NOMO-1 (cell line): Measurements from ENCODE around the gene ECE1.

Source experiments
- DNase-seq, 2 experiments: peaks; one replicate each; lab custom pipeline; 2025; ENCODE audit not compliant: unreplicated experiment in 2 of 2; lab: John Stamatoyannopoulos, UW

Gene ECE1

GRCh38 chr1:21289700-21290545, at the start of gene ECE1:
ECE1 (minus strand) TSS chr1:21290463; CDS start chr1:21290414, 49 bp downstream.
- peak in 1 of 2 experiments; percentile 21 for DNase-seq

DNA sequence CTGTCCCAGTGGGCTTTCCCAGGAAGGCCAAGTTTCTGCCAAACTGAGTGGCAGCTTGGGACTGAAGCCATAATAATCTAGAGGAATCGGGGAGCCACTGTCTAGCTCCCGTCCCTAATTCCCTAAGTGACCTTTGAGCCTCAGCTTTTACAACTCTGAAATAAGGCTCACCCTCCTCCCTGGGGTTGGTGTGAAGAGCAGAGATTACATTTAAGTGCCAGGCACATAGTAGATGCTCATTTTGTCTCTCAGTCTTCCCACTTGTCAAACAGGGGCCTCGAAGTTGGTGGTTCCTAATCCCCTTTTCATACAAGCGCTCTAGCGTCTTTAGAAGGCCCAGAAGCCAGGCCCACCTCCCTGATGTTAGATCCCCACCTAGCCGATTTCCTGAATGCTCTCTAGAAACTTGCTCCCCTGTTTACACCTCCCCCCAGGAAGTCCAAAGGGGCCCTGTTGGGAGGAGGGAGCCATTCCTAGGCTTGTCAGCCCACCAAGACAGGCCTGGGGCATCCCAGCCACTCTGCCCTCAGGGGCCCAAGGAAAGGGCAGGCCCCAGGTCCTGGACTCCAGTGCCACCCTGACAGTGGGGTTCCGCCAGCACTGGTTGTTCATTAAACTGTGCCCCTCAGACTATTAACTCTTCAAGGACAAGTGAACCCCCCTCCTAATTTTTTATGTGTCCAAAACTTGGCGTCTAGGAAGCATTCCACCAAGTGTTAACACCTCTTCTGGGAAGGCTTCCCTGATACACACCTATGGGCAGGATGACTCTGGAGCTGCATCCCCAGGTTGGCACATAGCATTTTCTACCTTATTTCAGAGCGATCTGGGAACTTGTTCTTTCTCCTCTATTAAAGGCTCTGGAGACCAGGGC, 49.3 kb upstream of the ECE1 start:
- no peak for DNase-seq

DNA sequence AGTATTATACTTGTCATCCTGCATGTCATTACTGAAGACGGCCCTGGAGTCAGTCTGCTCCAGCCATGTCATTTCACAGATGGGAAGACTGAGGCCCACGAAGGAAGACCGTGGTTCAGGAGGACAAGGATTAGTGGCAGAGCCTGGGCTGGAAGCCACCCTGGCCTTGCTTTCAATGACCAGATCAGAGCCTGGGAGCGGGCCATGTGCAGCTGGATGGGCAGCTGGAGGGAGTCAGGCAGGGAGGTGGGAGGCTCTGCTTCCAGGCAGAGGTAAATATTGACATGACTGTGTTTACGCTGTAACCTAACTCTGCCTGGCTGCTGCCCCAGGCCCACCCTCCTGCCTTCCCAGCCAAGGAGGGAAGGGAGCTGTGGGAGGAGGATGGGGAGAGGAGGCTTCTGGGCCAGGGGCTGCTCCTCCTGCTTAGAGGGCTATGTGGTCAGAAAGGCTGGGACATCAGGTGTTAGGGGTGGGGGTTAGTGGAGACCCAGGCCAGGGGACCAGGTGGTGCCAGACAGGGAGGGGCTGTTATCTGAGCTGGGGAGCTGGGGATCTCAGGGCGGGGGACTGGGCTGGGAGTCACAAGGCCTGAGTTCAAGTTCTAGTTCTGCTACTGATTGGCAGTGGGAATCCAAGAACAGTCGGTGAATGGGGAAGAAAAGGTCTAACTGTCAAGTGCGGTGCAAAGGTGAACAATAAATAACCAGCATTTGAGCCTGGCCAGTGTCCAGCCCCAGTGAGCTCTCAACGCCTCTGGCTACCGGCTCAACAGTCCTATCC, 48.5 kb upstream of the ECE1 start:
- no peak for DNase-seq

- peak in 1 of 2 experiments; percentile 17 for DNase-seq
Observed at GRCh38 chr1:21337928-21338572, 47.8 kb upstream of the ECE1 start.

- no peak for DNase-seq
Observed at GRCh38 chr1:21337454-21337927, 47.2 kb upstream of the ECE1 start.

- DNase-seq: no peak
Observed at GRCh38 chr1:21337010-21337437, 46.8 kb upstream of the ECE1 start.

DNA sequence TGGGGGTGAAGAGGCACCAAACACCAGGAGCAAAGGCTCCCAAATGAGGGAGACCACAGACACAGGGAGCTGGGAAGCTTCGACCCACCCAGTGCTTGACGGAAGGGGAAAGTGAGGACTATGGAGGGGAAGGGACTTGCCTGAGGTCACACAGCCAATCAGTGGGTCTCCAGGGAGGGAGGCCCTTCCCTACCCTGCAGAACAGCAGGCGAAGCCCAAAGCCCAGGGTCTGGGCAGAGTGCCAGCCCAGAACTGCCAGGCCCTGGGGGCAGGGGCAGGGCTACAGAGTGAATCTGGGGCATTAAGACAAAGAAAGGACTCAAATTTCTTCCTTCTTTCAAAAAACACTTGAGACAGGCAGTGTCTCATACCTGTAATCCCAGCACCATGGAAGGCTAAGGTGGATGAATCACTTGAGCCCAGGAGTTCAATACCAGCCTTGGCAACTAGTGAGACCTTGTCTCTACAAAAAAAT, 45.5 kb upstream of the ECE1 start:
- DNase-seq: no peak

GRCh38 chr1:21335088-21335691, 44.9 kb upstream of the ECE1 start:
- DNase-seq: no peak

- peak; percentile 92 to 96 for DNase-seq
Observed at GRCh38 chr1:21334214-21335087, 44.2 kb upstream of the ECE1 start.

GRCh38 chr1:21333824-21334213, 43.6 kb upstream of the ECE1 start:
- no peak for DNase-seq

GRCh38 chr1:21332554-21333311, 42.5 kb upstream of the ECE1 start:
- no peak for DNase-seq

- DNase-seq: no peak
Observed at GRCh38 chr1:21331752-21332478, 41.7 kb upstream of the ECE1 start.

- DNase-seq: no peak
Observed at GRCh38 chr1:21330544-21330943, 40.3 kb upstream of the ECE1 start.

GRCh38 chr1:21329209-21329844, 39.1 kb upstream of the ECE1 start:
- no peak for DNase-seq

- DNase-seq: no peak
Observed at GRCh38 chr1:21327566-21328323, 37.5 kb upstream of the ECE1 start.

DNA sequence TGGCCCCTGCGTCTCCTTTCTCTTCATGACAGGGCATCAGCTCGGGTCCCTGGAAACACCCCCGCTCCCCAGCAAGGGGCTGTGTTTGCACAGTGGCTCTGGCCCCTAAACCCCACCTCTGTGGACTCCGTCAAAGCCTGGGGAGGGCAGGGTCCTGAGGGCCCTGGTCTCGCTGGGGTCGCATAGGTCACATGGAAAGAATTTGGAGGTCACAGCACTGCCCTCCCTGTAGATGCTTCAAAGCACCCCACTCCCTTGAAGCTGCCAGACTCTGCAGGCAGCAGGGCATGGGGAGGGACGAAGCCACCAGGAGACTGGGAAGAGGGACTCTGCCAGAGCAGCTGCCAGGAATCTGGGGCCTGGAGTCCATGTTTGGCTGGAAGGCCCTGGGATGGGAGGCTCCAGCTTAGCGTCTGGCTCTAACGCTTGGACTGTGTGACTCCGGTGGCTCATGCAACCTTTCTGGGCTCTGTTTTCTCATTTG, 36.6 kb upstream of the ECE1 start:
- no peak for DNase-seq
